CD14-positive monocyte (primary cell): Measurements from ENCODE around the gene RBBP6. TPM values are rescaled to one million over a fixed set of nuclear protein-coding genes. Genes with fewer than 3 reads are reported as not detected.
A peak's percentile ranks its signal among the peaks of the same experiment; 100 is the strongest.

Experiments
- DNase-seq, 3 donors: peaks; one replicate each; pipeline ENCODE4 v3.0.0-alpha.2; 2011 to 2022
- H2AFZ ChIP-seq: 2 replicates; pipeline ENCODE4 v1.6.0; 2012; ENCODE audit warnings: mild to moderate bottlenecking, low read depth, low read length, inconsistent platforms; ENCODE audit not compliant: insufficient read depth, poor library complexity, severe bottlenecking
- H3K27ac ChIP-seq, 2 donors: 1 replicate in 1 of 2; 2 replicates in 1 of 2; pipeline ENCODE4 v1.5.1; 2012 to 2013; ENCODE audit warnings: low read length in 2 of 2, control low read depth in 1 of 2, inconsistent platforms in 1 of 2, low read depth in 1 of 2, mild to moderate bottlenecking in 1 of 2
- H3K27me3 ChIP-seq, 2 donors: one replicate each; pipeline versions ENCODE4 v1.6.0 to v1.6.1; 2011 to 2013; ENCODE audit warnings: low read length in 2 of 2; ENCODE audit not compliant: control insufficient read depth in 2 of 2, insufficient read depth in 2 of 2
- H3K36me3 ChIP-seq, 2 donors: replicated peaks in 1 of 2; 1 replicate in 1 of 2; 2 replicates in 1 of 2; pipeline versions ENCODE4 v1.5.1 to v1.6.1; 2012 to 2013; ENCODE audit warnings: low read length in 2 of 2, control low read depth in 1 of 2, inconsistent platforms in 1 of 2, mild to moderate bottlenecking in 1 of 2; ENCODE audit not compliant: insufficient read depth in 2 of 2, control insufficient read depth in 1 of 2
- H3K4me1 ChIP-seq, 2 donors: 1 replicate in 1 of 2; 2 replicates in 1 of 2; pipeline versions ENCODE4 v1.5.1 to v1.6.1; 2012 to 2013; ENCODE audit warnings: low read length in 2 of 2, control low read depth in 1 of 2, inconsistent platforms in 1 of 2, mild to moderate bottlenecking in 1 of 2, moderate library complexity in 1 of 2; ENCODE audit not compliant: insufficient read depth in 2 of 2, control insufficient read depth in 1 of 2
- H3K4me2 ChIP-seq: replicated peaks from 2 replicates; pipeline ENCODE3; 2012; ENCODE audit warnings: low read length, moderate library complexity, mild to moderate bottlenecking; ENCODE audit not compliant: poor library complexity, severe bottlenecking; ENCODE audit errors: extremely low read depth
- H3K4me3 ChIP-seq, 3 experiments: fragments of 200-600 bp in 1 of 3; sonication (generic) in 1 of 3; replicated peaks in 1 of 3; 1 replicate in 2 of 3; 2 replicates in 1 of 3; pipeline ENCODE4 v1.5.1; 2011 to 2013; ENCODE audit warnings: low read length in 3 of 3, mild to moderate bottlenecking in 3 of 3, control low read depth in 2 of 3, low read depth in 2 of 3, inconsistent platforms in 1 of 3, moderate library complexity in 1 of 3
- H3K79me2 ChIP-seq: 2 replicates; pipeline ENCODE4 v1.6.0; 2012; ENCODE audit warnings: mild to moderate bottlenecking, control low read depth, inconsistent platforms, low read length, moderate library complexity; ENCODE audit not compliant: insufficient read depth
- H3K9ac ChIP-seq: 2 replicates; pipeline ENCODE4 v1.6.0; 2017; ENCODE audit warnings: low read length, mild to moderate bottlenecking; ENCODE audit not compliant: insufficient read depth, poor library complexity, severe bottlenecking
- H3K9me3 ChIP-seq, 2 donors: replicated peaks in 1 of 2; 1 replicate in 1 of 2; 2 replicates in 1 of 2; pipeline versions ENCODE4 v1.5.1 to v1.6.1; 2012 to 2013; ENCODE audit warnings: low read length in 2 of 2, control low read depth in 1 of 2; ENCODE audit not compliant: control insufficient read depth in 1 of 2, insufficient read depth in 1 of 2
- H4K20me1 ChIP-seq: 2 replicates; pipeline ENCODE4 v1.6.0; 2012; ENCODE audit warnings: mild to moderate bottlenecking, low read length, control low read depth, moderate library complexity; ENCODE audit not compliant: insufficient read depth
- H3K27ac Mint-ChIP-seq, 7 donors: one replicate each; pipeline ENCODE4 v1.8.0; 2020; ENCODE audit warnings: mild to moderate bottlenecking in 7 of 7, mixed read lengths in 7 of 7, moderate library complexity in 6 of 7, inconsistent platforms in 2 of 7
- H3K27me3 Mint-ChIP-seq, 3 donors: one replicate each; pipeline ENCODE4 v1.8.0; 2021 to 2022; ENCODE audit warnings: low read depth in 3 of 3, mild to moderate bottlenecking in 3 of 3, mixed read lengths in 3 of 3, moderate library complexity in 3 of 3, inconsistent platforms in 1 of 3
- H3K36me3 Mint-ChIP-seq, 2 donors: one replicate each; pipeline ENCODE4 v1.8.0; 2020; ENCODE audit warnings: mixed read lengths in 2 of 2, inconsistent platforms in 1 of 2, mild to moderate bottlenecking in 1 of 2
- H3K4me1 Mint-ChIP-seq: one replicate; pipeline ENCODE4 v1.8.0; 2020; ENCODE audit warnings: mild to moderate bottlenecking, mixed read lengths
- H3K4me3 Mint-ChIP-seq, 2 donors: one replicate each; pipeline ENCODE4 v1.8.0; 2020; ENCODE audit warnings: mild to moderate bottlenecking in 2 of 2, mixed read lengths in 2 of 2, moderate library complexity in 1 of 2
- H3K9me3 Mint-ChIP-seq, 7 donors: one replicate each; pipeline ENCODE4 v1.8.0; 2020 to 2022; ENCODE audit warnings: mixed read lengths in 7 of 7, mild to moderate bottlenecking in 6 of 7, moderate library complexity in 6 of 7, inconsistent platforms in 2 of 7
- WGBS: methylation state at CpG from one replicate; pipeline ENCODE4 v1.1.5; 2013; ENCODE audit warnings: missing lambda C conversion rate; ENCODE audit not compliant: insufficient coverage; 5-methylcytosine and 5-hydroxymethylcytosine counted together
- intact Hi-C, 2 donors: fragments of 100-400 bp; cut with micrococcal nuclease; formaldehyde crosslinking; loops; one replicate each; pipeline versions ENCODE4 v1.15.0 to v1.15.1; 2023
- polyA plus RNA-seq, 3 donors: library from polyadenylated mRNA; depleted of rRNA in 1 of 3; unstranded in 2 of 3; stranded (reverse) in 1 of 3; fragments of 300-500 nt in 2 of 3; fragments of >200 nt in 1 of 3; fragmentation: Illumina TruSeq in 2 of 3; gene quantifications; 1 replicate in 2 of 3; 2 replicates in 1 of 3; pipeline ENCODE4 v1.2.3, GENCODE V29; 2012 to 2021
- TF ChIP-seq, protein P1 (sequence below): fragments of 200-600 bp; IDR thresholded peaks from one replicate; pipeline ENCODE4 v1.8.0; 2022; ENCODE audit warnings: antibody characterized with exemption, mild to moderate bottlenecking

The RBBP6 gene
- polyA plus RNA-seq, 3 donors: 13.2 to 85.2 (median 20.1) TPM

- Histone ChIP-seq H3K4me3 (no peak overlapping the region), H3K27me3 (no peaks in the 10 kb centered on the region), H3K36me3 (no peaks in the 10 kb centered on the region), H3K27ac (no peak overlapping the region), H3K4me1 (peaks cover 7% of the 10 kb centered on the region in 2 donors), H3K9me3 (no peaks in the 10 kb centered on the region), H2AFZ (no peak overlapping the region), H3K79me2 (peaks cover 2% of the 10 kb centered on the region), H4K20me1 (no peaks in the 10 kb centered on the region), H3K9ac (no peak overlapping the region), H3K4me2 (no peak overlapping the region)
- DNase-seq: peak in 1 of 3 donors; percentile 33
- intact Hi-C loops: no loop called here
- Mint-ChIP-seq H3K4me3 (no peak overlapping the region), H3K4me1 (peaks cover 3% of the 10 kb centered on the region), H3K27ac (no peak overlapping the region), H3K36me3 (no peaks in the 10 kb centered on the region), H3K9me3 (peaks cover 0 to 2% (median 0%) of the 10 kb centered on the region in 7 donors), H3K27me3 (peaks cover 0 to 6% (median 2%) of the 10 kb centered on the region in 3 donors)
- TF ChIP-seq, protein P1, sequence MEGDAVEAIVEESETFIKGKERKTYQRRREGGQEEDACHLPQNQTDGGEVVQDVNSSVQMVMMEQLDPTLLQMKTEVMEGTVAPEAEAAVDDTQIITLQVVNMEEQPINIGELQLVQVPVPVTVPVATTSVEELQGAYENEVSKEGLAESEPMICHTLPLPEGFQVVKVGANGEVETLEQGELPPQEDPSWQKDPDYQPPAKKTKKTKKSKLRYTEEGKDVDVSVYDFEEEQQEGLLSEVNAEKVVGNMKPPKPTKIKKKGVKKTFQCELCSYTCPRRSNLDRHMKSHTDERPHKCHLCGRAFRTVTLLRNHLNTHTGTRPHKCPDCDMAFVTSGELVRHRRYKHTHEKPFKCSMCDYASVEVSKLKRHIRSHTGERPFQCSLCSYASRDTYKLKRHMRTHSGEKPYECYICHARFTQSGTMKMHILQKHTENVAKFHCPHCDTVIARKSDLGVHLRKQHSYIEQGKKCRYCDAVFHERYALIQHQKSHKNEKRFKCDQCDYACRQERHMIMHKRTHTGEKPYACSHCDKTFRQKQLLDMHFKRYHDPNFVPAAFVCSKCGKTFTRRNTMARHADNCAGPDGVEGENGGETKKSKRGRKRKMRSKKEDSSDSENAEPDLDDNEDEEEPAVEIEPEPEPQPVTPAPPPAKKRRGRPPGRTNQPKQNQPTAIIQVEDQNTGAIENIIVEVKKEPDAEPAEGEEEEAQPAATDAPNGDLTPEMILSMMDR: no peak
These were observed 4.7 kb upstream of the RBBP6 start for GRCh38 chr16:24534620-24535019.

- H3K4me1 Mint-ChIP-seq: peaks cover 3% of the 10 kb centered on the region
These were observed 3.5 kb upstream of the RBBP6 start for GRCh38 chr16:24535827-24536226.

More at GRCh38 chr16:24535827-24536226, 3.5 kb upstream of the RBBP6 start:
- H3K4me2 ChIP-seq: no peak overlapping the region
- H3K27ac ChIP-seq: no peak overlapping the region
- peaks cover 8 to 9% of the 10 kb centered on the region in 2 donors for H3K4me1 ChIP-seq
- H3K36me3 ChIP-seq: no peaks in the 10 kb centered on the region
- H3K27me3 ChIP-seq: no peaks in the 10 kb centered on the region
- Mint-ChIP-seq H3K36me3 (no peaks in the 10 kb centered on the region), H3K27ac (no peak overlapping the region), H3K4me3 (no peak overlapping the region), H3K27me3 (peaks cover 0 to 6% (median 2%) of the 10 kb centered on the region in 3 donors), H3K9me3 (peaks cover 0 to 2% (median 0%) of the 10 kb centered on the region in 7 donors)
- peaks cover 10% of the 10 kb centered on the region for H4K20me1 ChIP-seq
- DNase-seq: no peak
- intact Hi-C loops: no loop called here
- no peaks in the 10 kb centered on the region for H3K9me3 ChIP-seq
- H3K4me3 ChIP-seq: no peak overlapping the region
- H2AFZ ChIP-seq: no peak overlapping the region
- H3K79me2 ChIP-seq: peaks cover 14% of the 10 kb centered on the region
- TF ChIP-seq, protein P1: no peak
- no peak overlapping the region for H3K9ac ChIP-seq
- no CpG with 5 or more reads among the region's 4 CpGs for WGBS
